NCI-H1417 treated with DMSO at 0.1 percent for 48 hours (cell line): ENCODE measurements around the gene TTC19.
"Not testable (repeated sequence)": the region's sequence is repeated elsewhere in the genome, so short reads cannot be mapped to it uniquely, and the experiment has no call there.

Experiments used
- DNase-seq: peaks from one replicate; lab custom pipeline; 2025; lab: John Stamatoyannopoulos, UW

Gene TTC19

GRCh38 chr17:16033729-16034349 is 34.2 kb downstream of the TTC19 start:
- DNase-seq: no peak

GRCh38 chr17:16036261-16036660 is 36.6 kb downstream of the TTC19 start:
- DNase-seq: no peak

GRCh38 chr17:16037636-16038035 is 38.0 kb downstream of the TTC19 start:
- no peak for DNase-seq

- no peak for DNase-seq
Observed at GRCh38 chr17:16040710-16041251, 41.2 kb downstream of the TTC19 start.

GRCh38 chr17:16044487-16044886 is 44.9 kb downstream of the TTC19 start:
- no peak for DNase-seq

- no peak for DNase-seq
Observed at GRCh38 chr17:16046966-16047365, 47.3 kb downstream of the TTC19 start.

- no peak for DNase-seq
Observed at GRCh38 chr17:16048811-16049449, 49.3 kb downstream of the TTC19 start.

- no peak for DNase-seq
Observed at GRCh38 chr17:16050844-16051243, 51.2 kb downstream of the TTC19 start.

- no peak for DNase-seq
Observed at GRCh38 chr17:16052486-16052885, 52.9 kb downstream of the TTC19 start.

- not testable (repeated sequence) for DNase-seq
Observed at GRCh38 chr17:16055139-16055538, 55.5 kb downstream of the TTC19 start.

GRCh38 chr17:16061631-16062030 is 62.0 kb downstream of the TTC19 start:
- no peak for DNase-seq

- DNase-seq: no peak
Observed at GRCh38 chr17:16066125-16066524, 66.5 kb downstream of the TTC19 start.

GRCh38 chr17:16068323-16068722 is 68.7 kb downstream of the TTC19 start:
- DNase-seq: no peak

GRCh38 chr17:16072031-16072430 is 72.4 kb downstream of the TTC19 start:
- no peak for DNase-seq

- no peak for DNase-seq
Observed at GRCh38 chr17:16073845-16074244, 74.2 kb downstream of the TTC19 start.

- no peak for DNase-seq
Observed at GRCh38 chr17:16074423-16074822, 74.8 kb downstream of the TTC19 start.

- DNase-seq: no peak
Observed at GRCh38 chr17:16075949-16076348, 76.3 kb downstream of the TTC19 start.
